ENCODE data around the gene NPHP4.

DNA sequence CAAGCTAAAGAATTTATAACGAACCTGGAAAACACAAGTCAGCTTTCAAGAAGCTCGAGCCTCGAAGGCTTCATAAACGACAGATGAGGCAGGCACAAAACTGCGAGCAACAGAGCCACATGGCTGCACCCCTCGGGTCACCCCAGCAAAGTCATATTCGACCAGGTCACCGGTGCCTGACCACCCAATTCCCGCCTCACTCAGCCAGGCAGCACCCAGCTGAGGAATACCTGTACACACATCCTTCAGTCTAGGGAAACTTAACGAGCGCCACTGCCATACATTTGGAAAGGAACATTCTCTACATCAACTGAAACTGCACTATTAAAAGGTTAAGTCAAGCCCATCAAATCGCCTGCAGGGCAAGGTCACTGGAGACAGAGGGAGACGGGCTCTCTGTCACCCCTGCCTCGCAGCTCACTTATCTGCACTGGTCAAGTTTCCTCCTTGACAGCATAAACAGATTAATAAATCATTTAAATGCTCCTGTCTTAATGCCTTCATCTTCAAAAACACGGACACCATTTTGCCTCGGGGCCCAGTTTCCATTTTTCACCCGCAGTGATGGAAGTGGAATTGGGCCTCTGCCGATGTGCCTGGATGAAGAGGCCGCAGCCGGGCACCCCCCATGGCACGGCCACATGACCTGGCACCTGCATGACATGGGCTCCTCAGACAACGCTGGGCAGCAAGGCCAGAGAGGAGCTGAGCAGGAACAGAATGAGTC is 20.6 kb downstream of the NPHP4 start:
- TF ChIP-seq RFX5 (IDR thresholded peaks at IDR 0.05; ENCODE audit: low read length) = no peak
- TF ChIP-seq, protein P1, sequence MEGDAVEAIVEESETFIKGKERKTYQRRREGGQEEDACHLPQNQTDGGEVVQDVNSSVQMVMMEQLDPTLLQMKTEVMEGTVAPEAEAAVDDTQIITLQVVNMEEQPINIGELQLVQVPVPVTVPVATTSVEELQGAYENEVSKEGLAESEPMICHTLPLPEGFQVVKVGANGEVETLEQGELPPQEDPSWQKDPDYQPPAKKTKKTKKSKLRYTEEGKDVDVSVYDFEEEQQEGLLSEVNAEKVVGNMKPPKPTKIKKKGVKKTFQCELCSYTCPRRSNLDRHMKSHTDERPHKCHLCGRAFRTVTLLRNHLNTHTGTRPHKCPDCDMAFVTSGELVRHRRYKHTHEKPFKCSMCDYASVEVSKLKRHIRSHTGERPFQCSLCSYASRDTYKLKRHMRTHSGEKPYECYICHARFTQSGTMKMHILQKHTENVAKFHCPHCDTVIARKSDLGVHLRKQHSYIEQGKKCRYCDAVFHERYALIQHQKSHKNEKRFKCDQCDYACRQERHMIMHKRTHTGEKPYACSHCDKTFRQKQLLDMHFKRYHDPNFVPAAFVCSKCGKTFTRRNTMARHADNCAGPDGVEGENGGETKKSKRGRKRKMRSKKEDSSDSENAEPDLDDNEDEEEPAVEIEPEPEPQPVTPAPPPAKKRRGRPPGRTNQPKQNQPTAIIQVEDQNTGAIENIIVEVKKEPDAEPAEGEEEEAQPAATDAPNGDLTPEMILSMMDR (IDR thresholded peaks at IDR 0.05) = no peak
- no peak for TF ChIP-seq ELF1 (IDR thresholded peaks at IDR 0.05)
- TF ChIP-seq RAD21 (IDR thresholded peaks at IDR 0.05; ENCODE audit: low read length) = no peak
- TF ChIP-seq, protein P2, sequence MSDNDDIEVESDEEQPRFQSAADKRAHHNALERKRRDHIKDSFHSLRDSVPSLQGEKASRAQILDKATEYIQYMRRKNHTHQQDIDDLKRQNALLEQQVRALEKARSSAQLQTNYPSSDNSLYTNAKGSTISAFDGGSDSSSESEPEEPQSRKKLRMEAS (IDR thresholded peaks at IDR 0.05; ENCODE audit: low read depth) = no peak
- no peak for TF ChIP-seq TEAD4 (IDR thresholded peaks at IDR 0.05; ENCODE audit: borderline replicate concordance, insufficient read depth)
- TF ChIP-seq, protein P3, sequence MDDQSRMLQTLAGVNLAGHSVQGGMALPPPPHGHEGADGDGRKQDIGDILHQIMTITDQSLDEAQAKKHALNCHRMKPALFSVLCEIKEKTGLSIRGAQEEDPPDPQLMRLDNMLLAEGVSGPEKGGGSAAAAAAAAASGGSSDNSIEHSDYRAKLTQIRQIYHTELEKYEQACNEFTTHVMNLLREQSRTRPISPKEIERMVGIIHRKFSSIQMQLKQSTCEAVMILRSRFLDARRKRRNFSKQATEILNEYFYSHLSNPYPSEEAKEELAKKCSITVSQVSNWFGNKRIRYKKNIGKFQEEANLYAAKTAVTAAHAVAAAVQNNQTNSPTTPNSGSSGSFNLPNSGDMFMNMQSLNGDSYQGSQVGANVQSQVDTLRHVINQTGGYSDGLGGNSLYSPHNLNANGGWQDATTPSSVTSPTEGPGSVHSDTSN (IDR thresholded peaks at IDR 0.05) = no peak
- no peak for TF ChIP-seq POLR2AphosphoS5 (IDR thresholded peaks at IDR 0.05; ENCODE audit: low read depth, low read length)
- TF ChIP-seq, protein P4, sequence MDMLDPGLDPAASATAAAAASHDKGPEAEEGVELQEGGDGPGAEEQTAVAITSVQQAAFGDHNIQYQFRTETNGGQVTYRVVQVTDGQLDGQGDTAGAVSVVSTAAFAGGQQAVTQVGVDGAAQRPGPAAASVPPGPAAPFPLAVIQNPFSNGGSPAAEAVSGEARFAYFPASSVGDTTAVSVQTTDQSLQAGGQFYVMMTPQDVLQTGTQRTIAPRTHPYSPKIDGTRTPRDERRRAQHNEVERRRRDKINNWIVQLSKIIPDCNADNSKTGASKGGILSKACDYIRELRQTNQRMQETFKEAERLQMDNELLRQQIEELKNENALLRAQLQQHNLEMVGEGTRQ (IDR thresholded peaks at IDR 0.05; ENCODE audit: borderline replicate concordance, low read depth, low read length) = no peak
- no peak for TF ChIP-seq JUND (IDR thresholded peaks at IDR 0.05)
- TF ChIP-seq EZH2phosphoT487 (IDR thresholded peaks at IDR 0.05; ENCODE audit: borderline replicate concordance, low read depth) = no peak
